ENCODE measurements around the gene ZNF747. TPM values are rescaled to one million over a fixed set of nuclear protein-coding genes. Genes with fewer than 3 reads are reported as not detected.

Gene ZNF747
- total and polyA plus RNA-seq, 8 donors: 6.6 to 11.8 (median 9.0) TPM

- Histone ChIP-seq H3K36me3 (peaks cover 0 to 91% of the 10 kb centered on the region in 2 donors), H3K27ac (no peak overlapping the region), H3K4me3 (no peak overlapping the region), H3K4me1 (no peaks in the 10 kb centered on the region), H3K27me3 (no peaks in the 10 kb centered on the region), H3K9me3 (no peaks in the 10 kb centered on the region)
- ATAC-seq: no peak
- TF ChIP-seq CTCF (IDR thresholded peaks at IDR 0.05): no peak
- intact Hi-C loops (cut with DNase I): no loop called here
- no peak for DNase-seq
Observed at GRCh38 chr16:30484887-30485286, 49.8 kb downstream of the ZNF747 start.

- Histone ChIP-seq H3K36me3 (peaks cover 0 to 73% of the 10 kb centered on the region in 2 donors), H3K4me1 (no peaks in the 10 kb centered on the region), H3K27me3 (no peaks in the 10 kb centered on the region), H3K27ac (no peak overlapping the region), H3K4me3 (no peak overlapping the region), H3K9me3 (no peaks in the 10 kb centered on the region)
- ATAC-seq (no peak), DNase-seq (no peak)
- intact Hi-C loops (cut with DNase I): no loop called here
- no peak for TF ChIP-seq CTCF (IDR thresholded peaks at IDR 0.05)
Observed at GRCh38 chr16:30482366-30482765, 52.3 kb downstream of the ZNF747 start.

GRCh38 chr16:30481381-30481780, 53.3 kb downstream of the ZNF747 start:
- H3K27ac ChIP-seq: no peak overlapping the region
- H3K9me3 ChIP-seq: no peaks in the 10 kb centered on the region
- H3K4me3 ChIP-seq: no peak overlapping the region
- intact Hi-C loops (cut with DNase I): no loop called here
- H3K36me3 ChIP-seq: peaks cover 0 to 64% of the 10 kb centered on the region in 2 donors
- ATAC-seq (no peak), DNase-seq (no peak)
- H3K27me3 ChIP-seq: peaks cover 0 to 2% of the 10 kb centered on the region in 2 donors
- no peaks in the 10 kb centered on the region for H3K4me1 ChIP-seq
- no peak for TF ChIP-seq CTCF (IDR thresholded peaks at IDR 0.05)

Small RNA genes within 50 kb of the gene (microRNA-seq; reads per million reads assigned to microRNA genes)
- 0.27 to 0.34 reads per million in 2 donors for gene MIR4518

Other genes starting within 250 kb of the ZNF747 start
- gene CD2BP2, start 179.6 kb downstream of the ZNF747 start, total RNA-seq: 10 to 100 TPM; 53.2 to 57.6 TPM
- gene CD2BP2, start 179.6 kb downstream of the ZNF747 start, polyA plus RNA-seq (ENCODE audit: insufficient read length in 6 of 6): 10 to 100 TPM; 42.9 to 59.1 (median 51.3) TPM
- gene TBC1D10B, start 164.4 kb downstream of the ZNF747 start, total RNA-seq: 10 to 100 TPM; 32.7 to 43.7 TPM
- gene TBC1D10B, start 164.4 kb downstream of the ZNF747 start, polyA plus RNA-seq (ENCODE audit: insufficient read length in 6 of 6): 10 to 100 TPM; 29.5 to 39.3 (median 34.4) TPM
- gene MYL11, start 160.1 kb downstream of the ZNF747 start, total RNA-seq: 1 to 10 TPM in 1 of 2 donors, not detected in 1; 1.6 TPM
- gene MYL11, start 160.1 kb downstream of the ZNF747 start, polyA plus RNA-seq (ENCODE audit: insufficient read length in 6 of 6): under 1 TPM in 4 of 6 donors, not detected in 2; 0.27 to 0.87 (median 0.62) TPM
- gene SEPTIN1, start 152.3 kb downstream of the ZNF747 start, total RNA-seq: 1 to 10 TPM; 2.9 to 6.3 TPM
- 1 to 10 TPM; 2.5 to 3.6 (median 3.1) TPM for gene SEPTIN1, start 152.3 kb downstream of the ZNF747 start, polyA plus RNA-seq (ENCODE audit: insufficient read length in 6 of 6)
- 1 to 10 TPM; 7.0 TPM for gene ZNF48, start 139.4 kb downstream of the ZNF747 start, total RNA-seq
- 10 to 100 TPM in 2 of 6 donors, 1 to 10 TPM in 4; 6.8 to 11.7 (median 9.0) TPM for gene ZNF48, start 139.4 kb downstream of the ZNF747 start, polyA plus RNA-seq (ENCODE audit: insufficient read length in 6 of 6)
- 1 to 10 TPM; 6.0 to 8.5 TPM for gene ZNF771, start 127.3 kb downstream of the ZNF747 start, total RNA-seq
- 1 to 10 TPM; 4.0 to 6.4 (median 5.5) TPM for gene ZNF771, start 127.3 kb downstream of the ZNF747 start, polyA plus RNA-seq (ENCODE audit: insufficient read length in 6 of 6)
- 10 to 100 TPM; 26.2 to 37.4 TPM for gene DCTPP1, start 104.8 kb downstream of the ZNF747 start, total RNA-seq
- 10 to 100 TPM; 35.5 to 49.3 (median 38.0) TPM for gene DCTPP1, start 104.8 kb downstream of the ZNF747 start, polyA plus RNA-seq (ENCODE audit: insufficient read length in 6 of 6)
- 10 to 100 TPM; 50.3 to 64.0 TPM for gene SEPHS2, start 89.0 kb downstream of the ZNF747 start, total RNA-seq
- gene SEPHS2, start 89.0 kb downstream of the ZNF747 start, polyA plus RNA-seq (ENCODE audit: insufficient read length in 6 of 6): 10 to 100 TPM; 28.4 to 36.6 (median 31.9) TPM
- gene ITGAL, start 62.1 kb downstream of the ZNF747 start, total RNA-seq: 10 to 100 TPM; 19.9 to 60.2 TPM
- gene ITGAL, start 62.1 kb downstream of the ZNF747 start, polyA plus RNA-seq (ENCODE audit: insufficient read length in 6 of 6): 1 to 10 TPM; 2.9 to 6.0 (median 5.3) TPM
- 10 to 100 TPM; 26.1 to 26.4 TPM for gene ZNF768, start 8.3 kb downstream of the ZNF747 start, total RNA-seq
- 10 to 100 TPM; 31.6 to 42.2 (median 35.0) TPM for gene ZNF768, start 8.3 kb downstream of the ZNF747 start, polyA plus RNA-seq (ENCODE audit: insufficient read length in 6 of 6)
- gene ZNF764, start 23.5 kb upstream of the ZNF747 start, total RNA-seq: 1 to 10 TPM; 7.4 to 9.0 TPM
- 10 to 100 TPM; 11.2 to 15.8 (median 12.4) TPM for gene ZNF764, start 23.5 kb upstream of the ZNF747 start, polyA plus RNA-seq (ENCODE audit: insufficient read length in 6 of 6)
- 10 to 100 TPM; 11.8 to 12.3 TPM for gene ZNF688, start 36.9 kb upstream of the ZNF747 start, total RNA-seq
- gene ZNF688, start 36.9 kb upstream of the ZNF747 start, polyA plus RNA-seq (ENCODE audit: insufficient read length in 6 of 6): 10 to 100 TPM in 4 of 6 donors, 1 to 10 TPM in 2; 8.9 to 16.4 (median 13.0) TPM
- gene ZNF785, start 50.8 kb upstream of the ZNF747 start, total RNA-seq: 10 to 100 TPM; 12.9 to 15.6 TPM
- gene ZNF785, start 50.8 kb upstream of the ZNF747 start, polyA plus RNA-seq (ENCODE audit: insufficient read length in 6 of 6): 10 to 100 TPM; 25.0 to 33.0 (median 30.4) TPM
- gene ZNF689, start 75.5 kb upstream of the ZNF747 start, total RNA-seq: 1 to 10 TPM; 5.4 to 7.1 TPM
- 1 to 10 TPM; 7.3 to 9.9 (median 8.6) TPM for gene ZNF689, start 75.5 kb upstream of the ZNF747 start, polyA plus RNA-seq (ENCODE audit: insufficient read length in 6 of 6)
- gene PRR14, start 116.1 kb upstream of the ZNF747 start, total RNA-seq: 10 to 100 TPM; 46.1 to 58.8 TPM
- 10 to 100 TPM; 39.2 to 50.3 (median 44.1) TPM for gene PRR14, start 116.1 kb upstream of the ZNF747 start, polyA plus RNA-seq (ENCODE audit: insufficient read length in 6 of 6)
- 10 to 100 TPM; 52.1 to 62.3 TPM for gene FBRS, start 123.6 kb upstream of the ZNF747 start, total RNA-seq
- 10 to 100 TPM; 54.1 to 80.8 (median 64.0) TPM for gene FBRS, start 123.6 kb upstream of the ZNF747 start, polyA plus RNA-seq (ENCODE audit: insufficient read length in 6 of 6)
- gene SRCAP, start 164.3 kb upstream of the ZNF747 start, total RNA-seq: 10 to 100 TPM; 57.1 to 67.4 TPM
- gene SRCAP, start 164.3 kb upstream of the ZNF747 start, polyA plus RNA-seq (ENCODE audit: insufficient read length in 6 of 6): 10 to 100 TPM; 30.7 to 48.5 (median 39.0) TPM
- 10 to 100 TPM; 28.8 to 31.2 TPM for gene PHKG2, start 213.6 kb upstream of the ZNF747 start, total RNA-seq
- 10 to 100 TPM; 24.5 to 35.8 (median 29.3) TPM for gene PHKG2, start 213.6 kb upstream of the ZNF747 start, polyA plus RNA-seq (ENCODE audit: insufficient read length in 6 of 6)
- 10 to 100 TPM in 1 of 2 donors, 1 to 10 TPM in 1; 6.6 to 10.9 TPM for gene CFAP119, start 227.2 kb upstream of the ZNF747 start, total RNA-seq
- 1 to 10 TPM; 5.1 to 7.6 (median 6.8) TPM for gene CFAP119, start 227.2 kb upstream of the ZNF747 start, polyA plus RNA-seq (ENCODE audit: insufficient read length in 6 of 6)
- 10 to 100 TPM; 93.4 to 98.7 TPM for gene RNF40, start 227.5 kb upstream of the ZNF747 start, total RNA-seq
- 100 to 1,000 TPM in 3 of 6 donors, 10 to 100 TPM in 3; 87.8 to 116 (median 100) TPM for gene RNF40, start 227.5 kb upstream of the ZNF747 start, polyA plus RNA-seq (ENCODE audit: insufficient read length in 6 of 6)